GM12801 (cell line): ENCODE data around the gene PGAP3.

Experiments used
- TF ChIP-seq, protein P1 (sequence below): IDR thresholded peaks from one replicate; pipeline ENCODE4 v1.5.1; 2011; ENCODE audit warnings: control low read depth; ENCODE audit not compliant: insufficient read length; ENCODE audit errors: extremely low read depth

The PGAP3 gene

GRCh38 chr17:39674179-39674578, 13.7 kb downstream of the PGAP3 start:
- TF ChIP-seq, protein P1, sequence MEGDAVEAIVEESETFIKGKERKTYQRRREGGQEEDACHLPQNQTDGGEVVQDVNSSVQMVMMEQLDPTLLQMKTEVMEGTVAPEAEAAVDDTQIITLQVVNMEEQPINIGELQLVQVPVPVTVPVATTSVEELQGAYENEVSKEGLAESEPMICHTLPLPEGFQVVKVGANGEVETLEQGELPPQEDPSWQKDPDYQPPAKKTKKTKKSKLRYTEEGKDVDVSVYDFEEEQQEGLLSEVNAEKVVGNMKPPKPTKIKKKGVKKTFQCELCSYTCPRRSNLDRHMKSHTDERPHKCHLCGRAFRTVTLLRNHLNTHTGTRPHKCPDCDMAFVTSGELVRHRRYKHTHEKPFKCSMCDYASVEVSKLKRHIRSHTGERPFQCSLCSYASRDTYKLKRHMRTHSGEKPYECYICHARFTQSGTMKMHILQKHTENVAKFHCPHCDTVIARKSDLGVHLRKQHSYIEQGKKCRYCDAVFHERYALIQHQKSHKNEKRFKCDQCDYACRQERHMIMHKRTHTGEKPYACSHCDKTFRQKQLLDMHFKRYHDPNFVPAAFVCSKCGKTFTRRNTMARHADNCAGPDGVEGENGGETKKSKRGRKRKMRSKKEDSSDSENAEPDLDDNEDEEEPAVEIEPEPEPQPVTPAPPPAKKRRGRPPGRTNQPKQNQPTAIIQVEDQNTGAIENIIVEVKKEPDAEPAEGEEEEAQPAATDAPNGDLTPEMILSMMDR: no peak

GRCh38 chr17:39673335-39674081, 14.3 kb downstream of the PGAP3 start:
- TF ChIP-seq, protein P1: no peak

DNA sequence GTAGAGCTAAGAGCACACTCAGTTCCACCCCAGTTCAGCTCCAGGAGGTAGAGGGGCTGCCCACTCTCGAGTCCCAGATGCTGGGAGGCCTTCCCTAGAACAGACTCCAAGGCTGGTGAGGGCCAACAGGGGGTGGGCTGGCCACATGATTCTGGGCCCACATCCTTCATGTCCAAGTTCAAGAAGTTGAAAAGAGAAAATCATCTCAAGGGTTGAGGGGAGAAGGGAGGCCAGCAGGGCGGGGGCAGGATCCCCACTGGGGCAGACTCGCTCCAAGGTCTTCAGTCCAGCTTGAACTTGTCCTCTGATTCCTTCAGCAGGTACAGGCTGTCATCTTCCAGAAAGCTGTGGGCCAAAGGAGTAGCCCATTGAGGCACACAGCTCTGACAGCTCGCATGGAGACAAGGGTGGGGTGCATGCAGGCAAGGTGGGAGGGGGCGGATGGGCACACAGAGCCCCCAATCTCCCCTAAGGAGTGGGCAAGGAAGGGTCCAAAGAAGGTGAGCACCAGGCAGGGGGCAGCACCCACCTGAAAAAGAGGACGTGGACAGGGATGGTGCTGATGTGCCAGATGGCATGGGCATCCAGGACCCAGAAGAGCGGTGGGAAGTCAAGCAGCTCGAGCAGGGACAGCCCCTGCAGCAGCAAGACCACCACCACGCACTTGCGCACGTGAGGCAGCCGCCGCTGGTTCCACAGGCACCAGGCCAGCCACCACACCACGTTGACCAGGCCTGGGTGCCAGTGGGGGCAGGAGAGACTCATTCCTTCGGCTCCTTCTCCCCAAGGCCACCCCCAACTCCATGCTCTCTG, 15.1 kb downstream of the PGAP3 start:
- TF ChIP-seq, protein P1: no peak

DNA sequence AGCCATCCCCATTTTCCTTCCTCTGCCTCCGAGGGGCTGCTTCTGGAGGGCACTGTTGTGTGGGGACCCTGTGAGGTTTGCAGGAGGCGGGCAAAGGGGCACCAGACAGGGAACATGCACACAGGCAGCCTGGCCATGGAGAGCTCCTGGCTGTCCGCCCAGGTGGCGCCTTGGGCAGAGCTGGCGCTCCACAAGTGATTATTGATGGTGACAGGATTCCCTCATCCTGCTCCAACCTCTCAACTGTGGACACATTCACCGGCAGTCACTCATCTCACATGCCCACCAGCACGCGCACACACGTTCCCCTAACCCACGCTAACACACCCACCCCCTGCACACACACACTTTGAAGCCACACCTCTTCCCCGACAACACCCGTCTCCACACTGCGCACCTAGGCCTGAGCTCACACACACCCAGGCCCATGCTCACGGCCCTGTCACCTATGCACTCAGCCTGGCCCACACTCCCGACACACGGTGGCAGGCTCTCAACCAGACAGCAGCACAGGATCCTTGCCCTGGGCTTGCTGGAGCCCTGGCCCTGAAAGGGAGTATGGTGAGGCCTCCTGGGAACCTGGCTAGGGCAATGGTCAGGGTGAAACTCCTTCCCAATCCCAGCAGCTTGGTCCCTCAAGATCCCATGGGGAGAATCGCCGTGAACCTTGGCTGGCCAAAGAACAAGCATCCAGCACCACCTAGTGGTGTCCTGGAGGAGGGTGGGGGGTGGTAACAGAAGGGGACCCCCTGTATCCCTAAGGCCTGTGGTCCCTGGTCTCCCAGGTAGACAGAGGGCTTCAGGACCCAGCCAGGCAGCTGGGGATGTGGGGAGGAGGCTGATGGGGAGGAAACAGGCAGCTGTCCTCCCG, 16.0 kb downstream of the PGAP3 start:
- TF ChIP-seq, protein P1: no peak

DNA sequence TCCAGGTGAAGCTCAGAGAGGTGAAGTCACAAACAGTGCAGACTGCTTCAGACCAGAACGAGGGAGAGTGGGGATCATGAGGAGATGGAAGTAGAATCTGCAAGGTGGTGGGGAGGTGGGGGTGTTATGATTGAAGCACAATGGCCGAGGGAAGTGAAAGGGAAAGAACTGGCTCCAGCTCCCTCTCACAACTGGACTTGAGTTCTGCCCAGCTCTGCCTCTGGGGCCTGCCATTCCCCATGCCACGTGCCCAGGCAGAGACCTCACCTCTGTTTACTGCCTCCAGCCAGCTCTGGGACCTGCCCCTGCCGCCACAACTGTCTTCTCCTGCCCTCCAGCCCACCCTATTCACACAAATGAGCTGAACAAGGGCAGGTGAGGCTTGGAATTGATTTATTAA, 17.1 kb downstream of the PGAP3 start:
- TF ChIP-seq, protein P1: no peak

GRCh38 chr17:39669897-39670735, 17.7 kb downstream of the PGAP3 start:
- TF ChIP-seq, protein P1: no peak
